ENCODE results near the gene FLNC. TPM values are rescaled to one million over a fixed set of nuclear protein-coding genes. Genes with fewer than 3 reads are reported as not detected.

FLNC gene
- total RNA-seq, 1 experiment from 2014 or later: 128 TPM

- POLR2A ChIA-PET: no interaction called here
- Histone ChIP-seq H3K36me3 (ENCODE audit: control insufficient read depth, insufficient read depth, low read length) (no peaks in the 10 kb centered on the region), H3K9me3 (no peaks in the 10 kb centered on the region), H3K4me1 (peaks cover 17% of the 10 kb centered on the region), H3K27me3 (replicated peaks; ENCODE audit: control insufficient read depth, insufficient read depth, low read length) (no peaks in the 10 kb centered on the region), H3K4me3 (ENCODE audit: low read depth, low read length) (no peak overlapping the region)
- Mint-ChIP-seq H3K9me3 (ENCODE audit: unreplicated experiment) (no peaks in the 10 kb centered on the region), H3K27ac (ENCODE audit: unreplicated experiment) (no peak overlapping the region), H3K36me3 (ENCODE audit: insufficient read depth, unreplicated experiment) (peaks cover 37% of the 10 kb centered on the region), H3K4me1 (ENCODE audit: low read depth, unreplicated experiment) (peaks cover 5% of the 10 kb centered on the region), H3K4me3 (ENCODE audit: unreplicated experiment) (no peak overlapping the region), H3K27me3 (ENCODE audit: insufficient read depth, unreplicated experiment) (no peaks in the 10 kb centered on the region)
- DNase-seq: no peak
- BruUV-seq (replicated peaks): no TSS peak
- TF ChIP-seq CTCF (IDR thresholded peaks at IDR 0.05; ENCODE audit: insufficient read depth in 1 of 2, low read depth in 1 of 2, low read length in 1 of 2, severe bottlenecking in 1 of 2, unreplicated experiment in 1 of 2): no peak
- CTCF ChIA-PET: no interaction called here
- intact Hi-C loops (cut with micrococcal nuclease; ENCODE audit: unreplicated experiment): no loop called here
Observed at GRCh38 chr7:128835790-128836641, 5.8 kb downstream of the FLNC start.

- no peaks in the 10 kb centered on the region for H3K9me3 ChIP-seq
- intact Hi-C loops (cut with micrococcal nuclease; ENCODE audit: unreplicated experiment): no loop called here
- Mint-ChIP-seq H3K27me3 (ENCODE audit: insufficient read depth, unreplicated experiment) (no peaks in the 10 kb centered on the region), H3K4me1 (ENCODE audit: low read depth, unreplicated experiment) (peaks cover 5% of the 10 kb centered on the region), H3K9me3 (ENCODE audit: unreplicated experiment) (no peaks in the 10 kb centered on the region), H3K36me3 (ENCODE audit: insufficient read depth, unreplicated experiment) (peaks cover 37% of the 10 kb centered on the region), H3K4me3 (ENCODE audit: unreplicated experiment) (no peak overlapping the region), H3K27ac (ENCODE audit: unreplicated experiment) (no peak overlapping the region)
- H3K27me3 ChIP-seq (replicated peaks; ENCODE audit: control insufficient read depth, insufficient read depth, low read length): no peaks in the 10 kb centered on the region
- H3K4me1 ChIP-seq: peaks cover 10% of the 10 kb centered on the region
- no peak for DNase-seq
- CTCF ChIA-PET: no interaction called here
- no peaks in the 10 kb centered on the region for H3K36me3 ChIP-seq (ENCODE audit: control insufficient read depth, insufficient read depth, low read length)
- no peak for TF ChIP-seq CTCF (IDR thresholded peaks at IDR 0.05; ENCODE audit: insufficient read depth in 1 of 2, low read depth in 1 of 2, low read length in 1 of 2, severe bottlenecking in 1 of 2, unreplicated experiment in 1 of 2)
- POLR2A ChIA-PET: no interaction called here
- H3K4me3 ChIP-seq (ENCODE audit: low read depth, low read length): no peak overlapping the region
- BruUV-seq (replicated peaks): no TSS peak
Observed at GRCh38 chr7:128836729-128837348, 6.6 kb downstream of the FLNC start.

- Histone ChIP-seq H3K27me3 (replicated peaks; ENCODE audit: control insufficient read depth, insufficient read depth, low read length) (no peaks in the 10 kb centered on the region), H3K9me3 (no peaks in the 10 kb centered on the region), H3K4me1 (peaks cover 6% of the 10 kb centered on the region; the same call in 1 of the 2 replicates), H3K36me3 (ENCODE audit: control insufficient read depth, insufficient read depth, low read length) (no peaks in the 10 kb centered on the region), H3K4me3 (ENCODE audit: low read depth, low read length) (no peak overlapping the region)
- Mint-ChIP-seq H3K9me3 (ENCODE audit: unreplicated experiment) (no peaks in the 10 kb centered on the region), H3K4me3 (ENCODE audit: unreplicated experiment) (no peak overlapping the region), H3K27ac (ENCODE audit: unreplicated experiment) (no peak overlapping the region), H3K36me3 (ENCODE audit: insufficient read depth, unreplicated experiment) (peaks cover 44% of the 10 kb centered on the region), H3K27me3 (ENCODE audit: insufficient read depth, unreplicated experiment) (no peaks in the 10 kb centered on the region), H3K4me1 (ENCODE audit: low read depth, unreplicated experiment) (peaks cover 5% of the 10 kb centered on the region)
- BruUV-seq (replicated peaks): no TSS peak
- DNase-seq: no peak
- intact Hi-C loops (cut with micrococcal nuclease; ENCODE audit: unreplicated experiment): no loop called here
- no peak for TF ChIP-seq CTCF (IDR thresholded peaks at IDR 0.05; ENCODE audit: insufficient read depth in 1 of 2, low read depth in 1 of 2, low read length in 1 of 2, severe bottlenecking in 1 of 2, unreplicated experiment in 1 of 2)
- ChIA-PET CTCF (no interaction called here), POLR2A (no interaction called here)
Observed at GRCh38 chr7:128837521-128837921, 7.3 kb downstream of the FLNC start.

All from Caco-2 (cell line).